GM23248 (cell line): ENCODE measurements around the gene ZNF628. TPM values are rescaled to one million over a fixed set of nuclear protein-coding genes. Genes with fewer than 3 reads are reported as not detected.
A peak's percentile ranks its signal among the peaks of the same experiment; 100 is the strongest.

Source experiments
- DNase-seq: peaks from one replicate; pipeline ENCODE4 v3.0.0-alpha.2; 2015
- H2AFZ ChIP-seq: fragments of 200-600 bp; sonication (generic); 2 replicates; pipeline ENCODE4 v1.6.1; 2016; ENCODE audit warnings: antibody characterized with exemption
- H3F3A ChIP-seq: fragments of 200-600 bp; sonication (generic); 2 replicates; pipeline ENCODE4 v1.6.1; 2016; ENCODE audit warnings: mild to moderate bottlenecking, antibody characterized with exemption, mixed run types; ENCODE audit not compliant: insufficient read depth
- H3K27ac ChIP-seq: fragments of 200-600 bp; sonication (generic); 2 replicates; pipeline ENCODE4 v1.5.1; 2016; ENCODE audit warnings: mild to moderate bottlenecking
- H3K27me3 ChIP-seq: fragments of 200-600 bp; sonication (generic); replicated peaks from 2 replicates; pipeline ENCODE4 v1.6.1; 2016; ENCODE audit warnings: mild to moderate bottlenecking; ENCODE audit not compliant: insufficient read depth
- H3K36me3 ChIP-seq: fragments of 200-600 bp; sonication (generic); 2 replicates; pipeline ENCODE4 v1.6.1; 2016; ENCODE audit warnings: low read depth, mild to moderate bottlenecking
- H3K4me1 ChIP-seq: fragments of 200-600 bp; sonication (generic); 2 replicates; pipeline ENCODE4 v1.6.1; 2016; ENCODE audit warnings: mild to moderate bottlenecking; ENCODE audit not compliant: insufficient read depth
- H3K4me2 ChIP-seq: fragments of 200-600 bp; sonication (generic); one replicate; pipeline ENCODE4 v1.6.1; 2016; ENCODE audit warnings: mild to moderate bottlenecking; ENCODE audit not compliant: unreplicated experiment
- H3K4me3 ChIP-seq: fragments of 200-600 bp; sonication (generic); 2 replicates; pipeline ENCODE4 v1.5.1; 2016; ENCODE audit warnings: mild to moderate bottlenecking
- H3K79me2 ChIP-seq: fragments of 200-600 bp; sonication (generic); 2 replicates; pipeline ENCODE4 v1.6.1; 2016; ENCODE audit warnings: mild to moderate bottlenecking; ENCODE audit not compliant: insufficient read depth
- H3K9ac ChIP-seq: fragments of 200-600 bp; sonication (generic); 2 replicates; pipeline ENCODE4 v1.6.1; 2016; ENCODE audit warnings: mild to moderate bottlenecking
- H3K9me2 ChIP-seq: fragments of 200-600 bp; sonication (generic); 2 replicates; pipeline ENCODE4 v1.6.1; 2016; ENCODE audit warnings: mixed run types, mild to moderate bottlenecking, moderate library complexity; ENCODE audit not compliant: insufficient read depth
- H3K9me3 ChIP-seq: fragments of 200-600 bp; sonication (generic); one replicate; pipeline ENCODE4 v1.6.1; 2017; ENCODE audit warnings: low read depth
- H4K20me1 ChIP-seq: fragments of 200-600 bp; sonication (generic); 2 replicates; pipeline ENCODE4 v1.6.0; 2016; ENCODE audit not compliant: insufficient read depth
- EZH2 ChIP-seq: fragments of 200-600 bp; sonication (generic); IDR thresholded peaks from 2 replicates; pipeline ENCODE4 v1.6.1; 2018; ENCODE audit warnings: antibody characterized with exemption, mild to moderate bottlenecking; ENCODE audit not compliant: insufficient read depth, poor library complexity, severe bottlenecking
- EZH2phosphoT487 ChIP-seq: fragments of 200-600 bp; sonication (generic); IDR thresholded peaks from 2 replicates; pipeline ENCODE4 v1.6.1; 2018; ENCODE audit warnings: antibody characterized with exemption, moderate library complexity, mild to moderate bottlenecking, low read depth; ENCODE audit not compliant: insufficient read depth
- WGBS, 2 experiments: methylation state at CpG; one replicate each; pipeline ENCODE4 v1.1.6; 2015 to 2017; ENCODE audit warnings: low lambda C conversion rate in 2 of 2, low coverage in 1 of 2; ENCODE audit errors: missing lambda C conversion rate in 2 of 2; 5-methylcytosine and 5-hydroxymethylcytosine counted together
- in situ Hi-C: fragments of 300-500 bp; cut with MboI; formaldehyde crosslinking; loops from 2 replicates; pipeline ENCODE4 v1.15.0; 2020
- polyA plus RNA-seq: library from polyadenylated mRNA; unstranded; fragments of >200 nt; fragmentation: Nextera tagmentation; extraction: Ambion mirVana; gene quantifications from 2 replicates; pipeline ENCODE4 v1.2.1, GENCODE V29; 2016
- total RNA-seq: library from RNA; depleted of rRNA; stranded (reverse); fragments of >200 nt; shearing (Covaris generic); gene quantifications from 2 replicates; pipeline ENCODE4 v1.2.3, GENCODE V29; 2014

ZNF628 gene
- total and polyA plus RNA-seq, 2 experiments from 2014 or later = 1.1 to 1.7 TPM

GRCh38 chr19:55484593-55485438, 8.4 kb downstream of the ZNF628 start, which contains the start of gene NAT14:
NAT14 (plus strand) TSS chr19:55485188; CDS start chr19:55485709, 521 bp downstream.
- H3K9me2 ChIP-seq = no peaks in the 10 kb centered on the region
- WGBS, 2 experiments = 3 to 4% methylated on average over 43 to 68 of the region's 78 CpGs
- H3K4me3 ChIP-seq = peak within 1 kb of the TSS; percentile 80
- no peaks in the 10 kb centered on the region for H3K9me3 ChIP-seq
- DNase-seq = peak; percentile 77
- H4K20me1 ChIP-seq = no peaks in the 10 kb centered on the region
- peaks cover 10% of the 10 kb centered on the region for H3K79me2 ChIP-seq
- peak within 1 kb of the TSS; percentile 81 for H3K4me2 ChIP-seq
- H2AFZ ChIP-seq = peak within 1 kb of the TSS; percentile 65
- peak within 1 kb of the TSS; percentile 86 for H3K9ac ChIP-seq
- TF ChIP-seq EZH2 (no peak), EZH2phosphoT487 (no peak)
- in situ Hi-C loops = no loop called here
- peak within 1 kb of the TSS; percentile 97 for H3K27ac ChIP-seq
- no peaks in the 10 kb centered on the region for H3K27me3 ChIP-seq
- peaks cover 12% of the 10 kb centered on the region for H3F3A ChIP-seq
- H3K4me1 ChIP-seq = peaks cover 24% of the 10 kb centered on the region
- no peaks in the 10 kb centered on the region for H3K36me3 ChIP-seq

- Histone ChIP-seq H3K9ac (peak overlapping the region; percentile 86), H3K36me3 (no peaks in the 10 kb centered on the region), H4K20me1 (no peaks in the 10 kb centered on the region), H3K9me3 (no peaks in the 10 kb centered on the region), H3K4me1 (peaks cover 24% of the 10 kb centered on the region), H3K4me2 (peak overlapping the region; percentile 81), H3K4me3 (peak overlapping the region; percentile 80), H3K79me2 (peaks cover 9% of the 10 kb centered on the region; the same call in 1 of the 2 replicates), H3K9me2 (no peaks in the 10 kb centered on the region), H3F3A (peaks cover 12% of the 10 kb centered on the region), H3K27me3 (no peaks in the 10 kb centered on the region), H2AFZ (peak overlapping the region; percentile 65), H3K27ac (peak overlapping the region; percentile 97)
- 16 to 23% methylated on average over 11 to 18 of the region's 18 CpGs for WGBS, 2 experiments
- peak; percentile 28 for DNase-seq
- in situ Hi-C loops = no loop called here
- TF ChIP-seq EZH2phosphoT487 (no peak), EZH2 (no peak)
Measured at GRCh38 chr19:55485439-55486011, 9.1 kb downstream of the ZNF628 start.

GRCh38 chr19:55486043-55486970, 9.9 kb downstream of the ZNF628 start:
- peaks cover 24% of the 10 kb centered on the region for H3K4me1 ChIP-seq
- H3K36me3 ChIP-seq = no peaks in the 10 kb centered on the region
- TF ChIP-seq EZH2phosphoT487 (no peak), EZH2 (no peak)
- peak overlapping the region; percentile 86 for H3K9ac ChIP-seq
- H3F3A ChIP-seq = peaks cover 12% of the 10 kb centered on the region
- peaks cover 9% of the 10 kb centered on the region; the same call in 1 of the 2 replicates for H3K79me2 ChIP-seq
- no peaks in the 10 kb centered on the region for H3K27me3 ChIP-seq
- peak overlapping the region; percentile 80 for H3K4me3 ChIP-seq
- H2AFZ ChIP-seq = no peak overlapping the region
- 40 to 41% methylated on average over 29 to 45 of the region's 53 CpGs for WGBS, 2 experiments
- H3K27ac ChIP-seq = peak overlapping the region; percentile 97
- peak; percentile 81 for DNase-seq
- H3K9me3 ChIP-seq = no peaks in the 10 kb centered on the region
- peak overlapping the region; percentile 93 for H3K4me2 ChIP-seq
- no peaks in the 10 kb centered on the region for H4K20me1 ChIP-seq
- in situ Hi-C loops = no loop called here
- no peaks in the 10 kb centered on the region for H3K9me2 ChIP-seq
